GM10248 (cell line): Measurements from ENCODE around the gene TMED4.

Experiments
- CTCF ChIA-PET: fragments of 300-600 bp; sonication (Branson Sonifier 250); formaldehyde crosslinking; extraction: SDS; loops from one replicate; lab custom pipeline; 2021; ENCODE audit warnings: antibody characterized with exemption; lab: Yijun Ruan, JAX
- POLR2A ChIA-PET: fragments of 350-650 bp; sonication (Branson Sonifier 250); formaldehyde crosslinking; extraction: SDS; loops from one replicate; lab custom pipeline; 2020; ENCODE audit warnings: antibody characterized with exemption; lab: Yijun Ruan, JAX
- DNase-seq: peaks from one replicate; pipeline ENCODE4 v3.0.0; 2012; ENCODE audit errors: extremely low spot score
- CTCF ChIP-seq: IDR thresholded peaks from 2 replicates; pipeline ENCODE4 v1.5.1; 2012; ENCODE audit warnings: mild to moderate bottlenecking, low read depth; ENCODE audit errors: extremely low read depth, missing control alignments, control extremely low read depth

TMED4 gene

GRCh38 chr7:44540592-44541027 is 41.4 kb downstream of the TMED4 start:
- CTCF ChIA-PET: interaction anchor here (2.7 kb wide), 1 partner anchor 25 kb away, joined by 13 read pairs; no protein-coding TSS in a partner anchor
- peak; percentile 10 for DNase-seq
- POLR2A ChIA-PET: interaction anchor here (0.9 kb wide), 1 partner anchor 17 kb away, joined by 3 read pairs; no protein-coding TSS in a partner anchor
- no peak for TF ChIP-seq CTCF

GRCh38 chr7:44539669-44540506 is 42.1 kb downstream of the TMED4 start:
- no peak for TF ChIP-seq CTCF
- peak; percentile 11 for DNase-seq
- ChIA-PET CTCF (interaction anchor here (1.9 to 8.2 kb wide), 3 partner anchors 6 to 299 kb away, joined by 5 to 53 read pairs (median 11); no protein-coding TSS in a partner anchor), POLR2A (interaction anchor here (0.9 kb wide), 1 partner anchor 18 kb away, joined by 3 read pairs; no protein-coding TSS in a partner anchor)

GRCh38 chr7:44538798-44539668 is 43.0 kb downstream of the TMED4 start:
- no peak for TF ChIP-seq CTCF
- ChIA-PET POLR2A (no interaction called here), CTCF (interaction anchor here (1.1 to 8.2 kb wide), 5 partner anchors 6 to 347 kb away, joined by 3 to 53 read pairs (median 5); partner anchors contain the start of gene PURB)
- DNase-seq: peak; percentile 10

- peak; percentile 11 for DNase-seq
- ChIA-PET POLR2A (no interaction called here), CTCF (interaction anchor here (1.1 to 8.2 kb wide), 5 partner anchors 7 to 347 kb away, joined by 3 to 53 read pairs (median 5); partner anchors contain the start of gene PURB)
- no peak for TF ChIP-seq CTCF
These were observed 43.8 kb downstream of the TMED4 start for GRCh38 chr7:44538093-44538797.

- DNase-seq: peak; percentile 4
- POLR2A ChIA-PET: no interaction called here
- no peak for TF ChIP-seq CTCF
- CTCF ChIA-PET: interaction anchor here (1.0 to 8.2 kb wide), 4 partner anchors 8 to 348 kb away, joined by 3 to 53 read pairs (median 16); partner anchors contain the start of gene PURB
These were observed 44.6 kb downstream of the TMED4 start for GRCh38 chr7:44537442-44537841.
